Prostate gland (tissue), 2 donors: ENCODE results near the gene BTBD18. TPM values are rescaled to one million over a fixed set of nuclear protein-coding genes. Genes with fewer than 3 reads are reported as not detected.

ENCODE experiments used
- DNase-seq: peaks from one replicate; pipeline ENCODE4 v3.0.0-alpha.2; 2019; ENCODE audit warnings: low spot score
- H3K27ac ChIP-seq, 2 donors: fragments of 200-600 bp; sonication (generic); 2 replicates each; pipeline ENCODE4 v1.5.1; 2017 to 2019
- H3K27me3 ChIP-seq: fragments of 200-600 bp; sonication (generic); replicated peaks from 2 replicates; pipeline ENCODE4 v1.5.1; 2019; ENCODE audit not compliant: insufficient read depth
- H3K36me3 ChIP-seq, 2 donors: fragments of 200-600 bp; sonication (generic); 1 replicate in 1 of 2; 2 replicates in 1 of 2; pipeline versions ENCODE4 v1.5.1 to v1.8.1; 2017 to 2019
- H3K4me1 ChIP-seq: fragments of 200-600 bp; sonication (generic); replicated peaks from 2 replicates; pipeline ENCODE4 v1.5.1; 2019
- H3K4me3 ChIP-seq, 2 donors: fragments of 200-600 bp; sonication (generic); 2 replicates each; pipeline ENCODE4 v1.5.1; 2017 to 2019
- H3K9me3 ChIP-seq: fragments of 200-600 bp; sonication (generic); 2 replicates; pipeline ENCODE4 v1.5.1; 2017
- CTCF ChIP-seq, 4 experiments: fragments of 200-600 bp in 2 of 4; fragments of 450-650 bp in 2 of 4; sonication (generic) in 2 of 4; IDR thresholded peaks; 1 replicate in 3 of 4; 2 replicates in 1 of 4; pipeline ENCODE4 v1.5.1; 2016 to 2019; ENCODE audit warnings: antibody characterized with exemption in 4 of 4, mild to moderate bottlenecking in 2 of 4, moderate library complexity in 2 of 4
- POLR2A ChIP-seq: fragments of 450-650 bp; IDR thresholded peaks from one replicate; pipeline ENCODE4 v1.6.1; 2016; ENCODE audit warnings: antibody characterized with exemption, mild to moderate bottlenecking
- POLR2AphosphoS5 ChIP-seq: sonication (generic); formaldehyde crosslinking; IDR thresholded peaks from one replicate; pipeline ENCODE4 v1.6.1; 2017; ENCODE audit warnings: antibody characterized with exemption
- WGBS: methylation state at CpG from one replicate; pipeline ENCODE4 v1.1.5; 2018; 5-methylcytosine and 5-hydroxymethylcytosine counted together
- intact Hi-C: fragments of 100-400 bp; cut with DNase I; formaldehyde crosslinking; loops from one replicate; pipeline ENCODE4 v1.14.2; 2022
- total RNA-seq, 2 donors: library from RNA; depleted of rRNA; stranded (reverse); fragments of >200 nt; gene quantifications; one replicate each; pipeline ENCODE4 v1.1.0, GENCODE V29; 2016

Gene BTBD18
- total RNA-seq, 2 donors from 2014 or later, result 1.0 TPM; not detected in 1

GRCh38 chr11:57741132-57742086, 10.2 kb downstream of the BTBD18 start, which contains the start of gene SELENOH:
Gene SELENOH, plus strand, starts transcription at chr11:57741491. Its CDS starts 105 bp downstream, at chr11:57741596.
- no peaks in the 10 kb centered on the region for H3K27me3 ChIP-seq
- no peaks in the 10 kb centered on the region for H3K4me1 ChIP-seq
- TF ChIP-seq CTCF (IDR thresholded peaks at IDR 0.05), result peak in 2 of 4 experiments; percentile 4 to 13
- peak; percentile 98 for TF ChIP-seq POLR2AphosphoS5
- TF ChIP-seq POLR2A, result peak; percentile 82
- DNase-seq, result peak; percentile 96
- under 1% methylated on average over 75 of the region's 75 CpGs for WGBS
- intact Hi-C loops, result loop anchor here (2.0 kb wide), 1 partner anchor 29 kb away; the partner anchor contains the start of genes MED19 and TMX2
- peaks cover 0 to 11% of the 10 kb centered on the region in 2 donors for H3K36me3 ChIP-seq
- H3K4me3 ChIP-seq, result peak within 1 kb of the TSS; percentile 60 to 63
- no peaks in the 10 kb centered on the region for H3K9me3 ChIP-seq
- peak within 1 kb of the TSS; percentile 85 to 86 for H3K27ac ChIP-seq

DNA sequence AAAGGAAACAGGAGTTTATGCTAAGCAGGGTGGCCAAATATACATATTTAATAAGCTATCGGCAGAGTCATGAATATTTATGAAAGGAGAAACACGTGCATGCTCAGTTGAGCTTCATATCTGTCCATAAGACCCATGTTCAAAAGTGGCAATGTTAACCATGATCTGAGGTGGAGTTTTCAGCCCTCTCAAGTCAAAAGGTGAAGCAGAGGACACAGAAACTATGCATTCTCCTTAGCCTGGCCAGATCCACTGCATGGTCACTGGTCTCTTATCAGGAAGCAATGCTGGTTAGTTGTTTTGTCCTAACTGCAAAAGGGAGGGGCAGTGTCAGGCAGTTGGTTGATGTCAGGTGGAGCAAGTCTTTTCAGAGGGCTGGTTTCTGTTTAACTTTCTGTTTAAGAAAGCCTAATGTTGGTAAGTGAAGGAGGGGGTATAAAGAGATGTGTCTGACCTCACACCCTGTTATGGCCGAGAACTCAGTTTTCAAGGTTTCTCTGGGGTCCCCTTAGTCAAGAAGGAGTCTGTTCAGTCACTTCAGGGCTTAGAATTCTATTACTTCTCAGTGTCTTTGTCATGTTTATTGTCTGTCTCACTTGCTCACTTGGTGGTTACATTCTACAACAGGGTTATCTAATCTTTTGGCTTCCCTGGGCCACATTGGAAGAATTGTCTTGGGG, 15.9 kb downstream of the BTBD18 start:
- WGBS, result 84% methylated on average over 3 of the region's 3 CpGs

DNA sequence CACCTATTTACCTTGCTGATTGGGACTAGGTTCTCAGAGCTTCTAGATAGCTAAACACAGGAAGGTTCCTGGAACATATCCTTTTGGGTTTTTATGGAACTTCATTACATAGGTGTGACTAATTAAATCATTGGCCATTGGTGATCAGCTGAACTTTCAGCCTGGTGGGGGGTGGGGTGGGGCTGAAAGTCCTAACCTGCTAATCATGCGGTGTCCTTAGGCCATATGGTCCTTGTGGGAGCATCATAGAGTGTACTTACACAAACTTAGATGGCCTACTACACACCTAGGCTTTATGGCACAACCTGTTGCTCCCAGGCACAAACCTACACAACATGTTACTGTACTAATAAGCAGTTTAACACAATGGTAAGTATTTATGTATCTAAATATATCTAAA, 19.0 kb downstream of the BTBD18 start:
- no peaks in the 10 kb centered on the region for H3K4me1 ChIP-seq
- H3K36me3 ChIP-seq, result no peaks in the 10 kb centered on the region
- no peak overlapping the region for H3K27ac ChIP-seq
- DNase-seq, result no peak
- H3K27me3 ChIP-seq, result no peaks in the 10 kb centered on the region
- no peak overlapping the region for H3K4me3 ChIP-seq
- intact Hi-C loops, result no loop called here
- H3K9me3 ChIP-seq, result no peaks in the 10 kb centered on the region
- TF ChIP-seq POLR2AphosphoS5 (no peak), POLR2A (no peak), CTCF (IDR thresholded peaks at IDR 0.05) (no peak)
- 100% methylated on average over 1 of the region's 1 CpG for WGBS

More for the DNA sequence above, 15.9 kb downstream of the BTBD18 start:
- no peaks in the 10 kb centered on the region for H3K4me1 ChIP-seq
- intact Hi-C loops, result no loop called here
- H3K4me3 ChIP-seq, result no peak overlapping the region
- peaks cover 0 to 6% of the 10 kb centered on the region in 2 donors for H3K36me3 ChIP-seq
- no peaks in the 10 kb centered on the region for H3K9me3 ChIP-seq
- no peak for DNase-seq
- no peak for TF ChIP-seq POLR2A
- TF ChIP-seq POLR2AphosphoS5, result no peak
- TF ChIP-seq CTCF (IDR thresholded peaks at IDR 0.05), result no peak
- no peaks in the 10 kb centered on the region for H3K27me3 ChIP-seq
- H3K27ac ChIP-seq, result no peak overlapping the region

- Histone ChIP-seq H3K4me3 (no peak overlapping the region), H3K27ac (no peak overlapping the region), H3K27me3 (no peaks in the 10 kb centered on the region), H3K9me3 (no peaks in the 10 kb centered on the region), H3K4me1 (no peaks in the 10 kb centered on the region), H3K36me3 (no peaks in the 10 kb centered on the region)
- no peak for DNase-seq
- TF ChIP-seq POLR2A (no peak), CTCF (IDR thresholded peaks at IDR 0.05) (no peak), POLR2AphosphoS5 (no peak)
- intact Hi-C loops, result no loop called here
- 91% methylated on average over 7 of the region's 7 CpGs for WGBS
Measured at GRCh38 chr11:57729479-57729878, 22.1 kb downstream of the BTBD18 start.
